ENCODE data around the gene NDST1. TPM values are rescaled to one million over a fixed set of nuclear protein-coding genes. Genes with fewer than 3 reads are reported as not detected.

The NDST1 gene
- total RNA-seq, 1 donor from 2014 or later, result 17.1 TPM

DNA sequence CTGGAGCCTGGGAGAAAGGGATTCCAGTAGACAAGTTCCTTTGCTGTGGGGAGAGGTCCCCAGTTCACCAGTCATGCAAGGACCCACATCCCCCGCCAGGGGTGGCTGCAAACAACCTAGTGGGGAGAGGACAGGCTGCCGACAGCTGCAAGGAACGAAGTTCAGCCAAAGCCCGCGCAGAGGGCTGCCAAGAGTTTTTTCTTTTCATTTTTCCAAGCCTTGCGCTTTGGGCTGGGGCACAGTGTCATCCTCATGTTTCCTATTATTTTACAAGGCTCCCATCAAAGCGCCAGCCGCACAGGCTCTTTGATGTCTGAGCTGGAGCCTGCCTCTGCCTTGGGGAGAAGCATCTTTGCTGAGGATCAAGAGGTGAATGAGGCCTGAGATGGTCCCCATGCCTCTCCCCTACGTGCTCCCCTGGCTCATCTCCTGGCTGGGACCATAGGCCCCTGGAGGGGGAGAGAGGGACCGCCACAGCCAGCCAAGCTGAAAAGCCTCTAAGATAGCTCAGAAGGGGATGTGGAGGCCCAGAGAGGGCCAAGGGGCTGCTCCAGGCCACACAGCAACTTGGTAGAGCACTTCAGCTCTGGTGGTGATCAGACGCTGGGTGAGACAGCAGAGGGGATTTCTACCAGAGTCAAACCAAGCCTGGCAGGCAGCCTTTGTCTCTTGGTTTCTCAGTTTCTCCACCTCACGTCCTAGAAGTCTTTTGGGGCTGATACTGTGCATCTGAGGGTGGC is 82.1 kb downstream of the NDST1 start:
- H3K4me3 ChIP-seq (ENCODE audit: low read depth, low read length), result no peak overlapping the region
- TF ChIP-seq, protein P1, sequence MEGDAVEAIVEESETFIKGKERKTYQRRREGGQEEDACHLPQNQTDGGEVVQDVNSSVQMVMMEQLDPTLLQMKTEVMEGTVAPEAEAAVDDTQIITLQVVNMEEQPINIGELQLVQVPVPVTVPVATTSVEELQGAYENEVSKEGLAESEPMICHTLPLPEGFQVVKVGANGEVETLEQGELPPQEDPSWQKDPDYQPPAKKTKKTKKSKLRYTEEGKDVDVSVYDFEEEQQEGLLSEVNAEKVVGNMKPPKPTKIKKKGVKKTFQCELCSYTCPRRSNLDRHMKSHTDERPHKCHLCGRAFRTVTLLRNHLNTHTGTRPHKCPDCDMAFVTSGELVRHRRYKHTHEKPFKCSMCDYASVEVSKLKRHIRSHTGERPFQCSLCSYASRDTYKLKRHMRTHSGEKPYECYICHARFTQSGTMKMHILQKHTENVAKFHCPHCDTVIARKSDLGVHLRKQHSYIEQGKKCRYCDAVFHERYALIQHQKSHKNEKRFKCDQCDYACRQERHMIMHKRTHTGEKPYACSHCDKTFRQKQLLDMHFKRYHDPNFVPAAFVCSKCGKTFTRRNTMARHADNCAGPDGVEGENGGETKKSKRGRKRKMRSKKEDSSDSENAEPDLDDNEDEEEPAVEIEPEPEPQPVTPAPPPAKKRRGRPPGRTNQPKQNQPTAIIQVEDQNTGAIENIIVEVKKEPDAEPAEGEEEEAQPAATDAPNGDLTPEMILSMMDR (IDR thresholded peaks at IDR 0.05; ENCODE audit: insufficient read depth, low read length, severe bottlenecking), result no peak
- DNase-seq (ENCODE audit: low read depth) (no peak), FAIRE-seq (no peak)
- no peaks in the 10 kb centered on the region for H3K27me3 ChIP-seq (ENCODE audit: control insufficient read depth, insufficient read depth, low read length)
- H3K36me3 ChIP-seq (ENCODE audit: control insufficient read depth, insufficient read depth, low read length), result no peaks in the 10 kb centered on the region

DNA sequence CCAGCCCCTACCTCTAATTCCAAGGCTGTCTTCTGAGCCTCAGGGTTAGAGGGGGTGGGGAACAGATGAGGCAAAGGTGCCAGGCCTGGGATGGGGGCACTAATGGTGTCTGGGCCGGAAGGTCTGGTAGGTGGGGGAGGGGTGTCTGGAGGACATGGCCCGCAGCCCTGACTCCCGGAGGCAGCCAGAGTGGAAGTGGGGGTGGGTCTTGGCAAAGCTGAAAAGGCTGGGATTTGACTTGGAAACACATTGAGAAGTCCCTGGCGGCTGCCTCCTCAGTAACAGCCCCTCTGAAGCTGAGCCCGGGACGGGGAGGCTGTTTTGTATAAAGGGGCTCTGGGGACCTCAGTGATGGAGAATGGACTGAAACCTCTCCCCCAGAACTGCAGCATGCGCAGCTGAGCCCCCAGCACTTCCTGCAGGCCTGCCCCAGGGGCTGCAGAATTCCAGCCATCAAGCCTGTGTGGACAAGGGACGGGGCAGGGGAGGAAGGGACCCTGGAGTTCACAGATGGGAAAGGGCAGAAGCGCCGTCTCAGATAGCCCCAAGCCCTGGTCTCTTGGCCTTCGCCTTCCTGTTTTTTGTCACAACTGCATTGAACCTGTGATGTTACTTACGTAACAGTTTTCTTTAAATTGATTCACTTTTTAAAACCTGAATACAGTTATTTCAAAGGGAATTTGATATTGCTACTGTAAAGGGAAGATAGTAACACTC is 83.2 kb downstream of the NDST1 start:
- H3K4me3 ChIP-seq (ENCODE audit: low read depth, low read length), result no peak overlapping the region
- no peak for DNase-seq (ENCODE audit: low read depth)
- no peaks in the 10 kb centered on the region for H3K36me3 ChIP-seq (ENCODE audit: control insufficient read depth, insufficient read depth, low read length)
- TF ChIP-seq, protein P1 (IDR thresholded peaks at IDR 0.05; ENCODE audit: insufficient read depth, low read length, severe bottlenecking), result no peak
- no peak for FAIRE-seq
- H3K27me3 ChIP-seq (ENCODE audit: control insufficient read depth, insufficient read depth, low read length), result no peaks in the 10 kb centered on the region

DNA sequence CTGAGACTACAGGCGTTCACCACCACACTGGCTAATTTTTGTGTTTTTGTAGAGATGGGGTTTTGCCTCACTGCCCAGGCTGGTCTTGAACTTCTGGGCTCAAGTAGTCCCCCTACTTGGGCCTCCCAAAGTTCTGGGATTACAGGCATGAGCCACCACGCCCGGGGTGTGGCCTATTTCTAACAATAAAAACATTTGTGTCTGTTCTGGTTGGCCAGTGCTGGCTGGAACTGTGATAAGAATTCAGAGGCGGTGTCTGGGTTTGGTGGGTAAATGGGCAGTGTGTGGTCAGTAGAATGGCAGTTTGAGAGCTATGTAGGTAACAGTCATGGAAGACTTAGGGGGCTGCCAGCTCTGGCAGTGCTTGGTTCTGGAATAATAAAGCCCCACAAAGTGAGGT is 85.7 kb downstream of the NDST1 start:
- H3K27me3 ChIP-seq (ENCODE audit: control insufficient read depth, insufficient read depth, low read length), result no peaks in the 10 kb centered on the region
- no peak for FAIRE-seq
- H3K36me3 ChIP-seq (ENCODE audit: control insufficient read depth, insufficient read depth, low read length), result no peaks in the 10 kb centered on the region
- DNase-seq (ENCODE audit: low read depth), result no peak
- no peak overlapping the region for H3K4me3 ChIP-seq (ENCODE audit: low read depth, low read length)
- TF ChIP-seq, protein P1 (IDR thresholded peaks at IDR 0.05; ENCODE audit: insufficient read depth, low read length, severe bottlenecking), result no peak

DNA sequence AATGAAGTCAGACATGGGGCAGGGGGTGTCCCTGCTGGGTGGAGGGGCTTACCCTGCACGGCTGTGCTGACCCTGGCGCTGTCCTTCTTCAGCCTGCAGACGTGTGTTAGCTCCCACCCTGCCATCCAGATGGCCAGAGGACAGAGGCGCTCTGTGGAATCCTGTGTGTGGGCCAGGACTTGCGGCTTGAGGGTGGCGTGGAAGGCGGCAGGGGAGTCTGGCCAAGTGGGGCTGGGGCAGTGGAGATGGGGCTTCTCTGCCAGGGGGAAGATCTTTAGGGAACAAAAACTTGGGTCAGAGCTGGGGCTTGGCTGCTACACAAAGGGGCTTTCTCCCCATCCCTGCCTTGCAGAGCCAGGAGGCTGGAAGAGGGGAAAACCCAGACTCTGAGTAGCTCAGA is 86.1 kb downstream of the NDST1 start:
- Histone ChIP-seq H3K36me3 (ENCODE audit: control insufficient read depth, insufficient read depth, low read length) (no peaks in the 10 kb centered on the region), H3K4me3 (ENCODE audit: low read depth, low read length) (no peak overlapping the region), H3K27me3 (ENCODE audit: control insufficient read depth, insufficient read depth, low read length) (no peaks in the 10 kb centered on the region)
- TF ChIP-seq, protein P1 (IDR thresholded peaks at IDR 0.05; ENCODE audit: insufficient read depth, low read length, severe bottlenecking), result no peak
- FAIRE-seq, result no peak
- DNase-seq (ENCODE audit: low read depth), result no peak

DNA sequence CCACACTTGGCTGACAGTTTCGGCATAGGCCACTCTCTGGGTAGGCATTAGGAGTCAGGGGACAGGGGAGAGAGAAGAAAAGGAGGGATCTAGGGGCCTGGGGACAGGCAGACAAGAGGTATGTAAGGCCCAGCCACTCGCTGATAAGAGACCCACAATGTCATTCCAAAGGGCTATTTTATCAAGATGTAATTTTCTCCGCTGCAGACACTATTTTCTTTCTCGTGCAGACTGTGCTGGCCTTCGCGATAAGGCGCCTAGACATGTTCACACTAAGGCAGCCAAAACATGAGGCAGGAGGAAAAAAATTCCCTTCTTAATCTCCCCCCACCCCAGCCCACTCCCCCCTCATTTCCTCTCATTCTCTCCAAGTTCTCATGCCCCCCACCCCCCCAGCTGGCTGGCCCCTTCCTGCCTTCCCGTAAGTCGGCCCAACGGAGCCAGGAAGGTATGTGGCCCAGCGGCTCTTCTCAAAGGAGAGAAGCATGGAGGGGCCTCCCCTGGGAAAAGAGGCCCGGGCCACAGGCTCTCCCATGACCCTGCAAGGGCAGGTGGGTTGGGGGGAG is 87.6 kb downstream of the NDST1 start:
- FAIRE-seq (no peak), DNase-seq (ENCODE audit: low read depth) (no peak)
- no peak overlapping the region for H3K4me3 ChIP-seq (ENCODE audit: low read depth, low read length)
- H3K36me3 ChIP-seq (ENCODE audit: control insufficient read depth, insufficient read depth, low read length), result no peaks in the 10 kb centered on the region
- no peaks in the 10 kb centered on the region for H3K27me3 ChIP-seq (ENCODE audit: control insufficient read depth, insufficient read depth, low read length)
- TF ChIP-seq, protein P1 (IDR thresholded peaks at IDR 0.05; ENCODE audit: insufficient read depth, low read length, severe bottlenecking), result no peak

Data from bronchial epithelial cell (primary cell).